ENCODE data around the gene UCP2.
A peak's percentile ranks its signal among the peaks of the same experiment; 100 is the strongest.

The UCP2 gene, protein sequence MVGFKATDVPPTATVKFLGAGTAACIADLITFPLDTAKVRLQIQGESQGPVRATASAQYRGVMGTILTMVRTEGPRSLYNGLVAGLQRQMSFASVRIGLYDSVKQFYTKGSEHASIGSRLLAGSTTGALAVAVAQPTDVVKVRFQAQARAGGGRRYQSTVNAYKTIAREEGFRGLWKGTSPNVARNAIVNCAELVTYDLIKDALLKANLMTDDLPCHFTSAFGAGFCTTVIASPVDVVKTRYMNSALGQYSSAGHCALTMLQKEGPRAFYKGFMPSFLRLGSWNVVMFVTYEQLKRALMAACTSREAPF

DNA sequence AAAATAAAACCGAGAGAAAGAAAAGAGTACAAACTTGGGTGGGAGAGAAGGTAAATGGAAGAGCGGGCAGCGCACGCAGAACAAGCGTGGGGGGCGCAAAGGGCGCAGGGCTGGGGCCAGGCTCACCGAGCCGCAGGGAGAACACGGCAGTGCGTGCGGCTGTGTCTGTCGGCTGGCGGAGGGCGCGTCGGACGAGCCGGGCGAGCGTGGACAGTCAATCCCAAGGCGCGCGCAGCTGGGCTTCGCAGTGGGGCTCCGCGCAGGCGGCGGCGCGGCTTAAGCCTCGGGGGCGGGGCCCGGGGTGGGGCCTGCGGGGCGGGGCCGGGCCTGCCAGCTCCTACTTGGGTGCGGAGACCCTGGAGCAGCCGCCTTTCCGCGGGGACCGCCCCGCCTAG is at the start of gene UCP2:
UCP2 (minus strand) TSS at position 249 of the 395 bp plus-strand sequence. CDS start 4,465 bp downstream, outside the sequence.
- peak in 53 of 56 donors; percentile 37 to 93 (median 76) for DNase-seq

GRCh38 chr11:74030723-74031676 is 48.4 kb upstream of the UCP2 start:
- DNase-seq: no peak

GRCh38 chr11:74025467-74026166 is 43.0 kb upstream of the UCP2 start:
- no peak for DNase-seq

DNA sequence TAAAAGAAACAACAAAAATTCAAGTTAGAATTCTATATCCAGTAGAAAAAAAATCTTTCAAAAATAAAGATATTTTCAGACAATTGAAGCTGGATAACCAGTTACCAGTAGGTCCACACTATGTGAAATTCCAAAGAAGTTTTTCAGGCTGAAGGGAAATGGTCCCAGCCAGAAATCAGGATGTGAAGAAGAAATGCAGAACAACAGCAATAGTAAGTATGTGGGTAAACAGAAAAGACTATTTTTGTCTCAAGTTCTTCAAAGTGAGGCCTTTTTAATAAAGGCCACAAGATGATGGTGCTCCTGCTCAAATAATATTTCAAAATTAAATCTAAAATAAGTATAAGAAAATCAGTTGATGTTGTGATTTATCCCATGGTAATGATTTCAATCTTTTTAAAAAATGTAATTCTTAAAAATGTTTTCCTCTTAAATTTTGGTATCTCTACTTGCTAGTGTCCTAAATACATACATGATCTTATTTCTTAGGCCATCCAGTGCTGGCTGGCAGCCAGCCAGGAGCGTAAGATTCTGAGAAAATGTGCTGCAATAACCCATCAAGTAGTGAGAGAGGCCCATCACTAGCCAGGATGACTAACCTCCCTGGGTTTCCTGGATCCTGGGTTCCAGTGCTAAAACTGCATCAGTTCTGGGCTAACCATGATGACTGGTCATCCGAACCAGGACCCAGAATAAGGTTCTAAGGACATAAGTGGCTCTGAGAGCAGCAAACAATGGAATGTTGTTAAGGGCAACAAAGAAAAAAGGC is 41.8 kb upstream of the UCP2 start:
- no peak for DNase-seq

DNA sequence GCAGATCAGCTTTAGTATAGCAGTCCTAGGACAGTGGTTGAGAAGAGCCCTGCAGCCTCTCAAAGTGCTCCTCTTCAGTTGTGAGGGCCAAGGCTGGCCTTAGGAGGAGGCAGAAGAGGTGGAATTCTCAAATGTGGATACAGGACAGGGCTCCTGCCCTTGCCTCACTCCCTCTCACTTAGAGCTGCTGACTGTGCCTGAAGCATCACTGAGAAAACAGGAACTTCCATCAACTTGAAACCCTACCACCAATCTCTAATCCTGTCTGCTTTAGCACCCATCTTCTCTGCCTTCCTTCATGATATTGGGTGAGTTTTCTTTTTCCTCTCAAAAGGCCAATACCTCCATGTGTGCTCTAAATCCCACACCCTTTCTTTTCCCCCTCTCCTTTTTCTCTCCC is 40.6 kb upstream of the UCP2 start:
- no peak for DNase-seq

DNA sequence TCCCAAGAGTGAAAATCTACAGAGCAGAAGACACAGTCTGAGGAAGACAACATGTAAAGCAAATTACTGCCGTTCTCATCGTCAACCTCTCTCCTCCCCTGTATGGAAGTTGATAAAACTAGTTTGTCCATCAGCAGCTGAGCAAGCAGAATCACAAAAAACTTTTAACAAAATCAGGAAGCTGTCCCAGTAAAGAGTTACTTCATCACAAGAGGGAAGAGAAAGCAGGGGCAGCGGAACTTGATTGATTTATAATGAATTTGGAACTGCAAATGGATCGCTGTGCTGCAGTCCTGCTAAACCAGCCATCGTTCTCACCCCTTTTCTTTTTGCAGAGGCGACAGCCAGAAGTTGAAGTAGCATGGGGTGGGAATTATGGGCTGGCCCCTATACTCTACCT is 39.9 kb upstream of the UCP2 start:
- DNase-seq: no peak

GRCh38 chr11:74021998-74022397 is 39.4 kb upstream of the UCP2 start:
- no peak for DNase-seq

DNA sequence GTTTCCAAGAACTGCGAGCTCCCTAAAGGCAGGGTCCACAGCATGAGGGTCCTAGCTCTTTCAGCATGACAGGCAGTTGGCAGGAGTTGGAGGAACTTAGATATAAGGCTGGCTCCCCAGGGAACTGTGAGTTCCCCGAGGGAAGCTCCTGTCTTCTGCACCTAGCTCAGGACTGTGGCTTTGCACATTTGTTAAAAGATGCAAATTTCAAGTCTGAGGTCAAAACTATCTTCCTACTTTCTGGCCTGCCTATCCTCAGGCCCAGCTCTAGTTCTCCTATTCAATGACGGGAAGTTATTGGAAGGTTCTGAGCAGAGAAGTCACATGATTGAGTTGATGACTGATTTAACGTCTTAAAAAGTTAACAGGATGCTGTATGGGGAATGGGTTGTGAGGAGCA is 37.9 kb upstream of the UCP2 start:
- no peak for DNase-seq

DNA sequence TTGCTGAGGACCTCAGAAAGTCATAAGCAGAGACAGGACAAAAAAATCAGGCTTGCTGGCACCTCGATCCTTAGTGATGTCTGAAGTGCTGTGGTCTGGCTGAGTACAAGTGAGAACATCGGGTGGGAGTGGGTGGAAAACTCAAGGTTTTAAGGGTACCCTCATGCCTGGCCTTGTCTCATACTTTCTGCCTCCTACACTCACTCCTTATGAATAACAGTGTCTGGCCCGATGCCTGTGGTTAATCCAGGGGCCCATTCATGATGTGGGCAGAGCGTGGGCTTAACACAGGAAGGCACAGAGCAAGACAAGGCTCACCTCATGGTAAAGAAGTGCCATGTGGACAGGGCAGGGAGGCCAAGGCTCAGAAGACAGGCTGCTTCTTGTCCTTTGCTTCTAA is 37.2 kb upstream of the UCP2 start:
- DNase-seq: no peak

DNA sequence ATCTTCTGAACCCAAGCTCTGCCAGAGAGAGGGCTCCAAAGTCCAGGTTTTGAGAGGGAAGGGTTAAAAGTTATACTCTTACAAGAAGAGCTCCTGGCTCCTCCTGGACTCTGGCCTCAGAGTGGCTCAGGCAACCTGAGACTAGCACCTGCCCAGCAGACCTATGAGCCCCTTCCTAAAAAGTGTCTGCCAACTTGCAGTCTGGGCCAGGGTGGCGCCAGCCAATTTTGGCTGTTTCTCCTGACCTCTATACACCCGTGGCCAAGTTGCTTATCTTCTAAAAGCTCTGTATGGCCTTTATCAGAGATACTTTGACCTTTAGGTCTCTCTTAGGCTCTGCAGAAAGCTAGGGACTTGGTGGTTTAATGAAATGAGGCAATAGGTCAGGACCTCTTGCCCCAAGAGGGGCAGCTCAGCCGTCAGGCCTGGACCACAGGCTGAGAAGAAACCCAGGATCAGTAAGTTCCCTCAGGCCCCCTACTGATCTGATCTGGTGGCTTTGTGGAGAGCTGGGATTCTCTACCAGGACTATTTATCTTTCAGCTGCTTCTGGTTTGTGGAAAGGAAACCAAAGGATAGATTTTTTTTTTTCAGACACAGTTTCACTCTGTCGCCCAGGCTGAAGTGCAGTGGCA is 36.6 kb upstream of the UCP2 start:
- DNase-seq: no peak

DNA sequence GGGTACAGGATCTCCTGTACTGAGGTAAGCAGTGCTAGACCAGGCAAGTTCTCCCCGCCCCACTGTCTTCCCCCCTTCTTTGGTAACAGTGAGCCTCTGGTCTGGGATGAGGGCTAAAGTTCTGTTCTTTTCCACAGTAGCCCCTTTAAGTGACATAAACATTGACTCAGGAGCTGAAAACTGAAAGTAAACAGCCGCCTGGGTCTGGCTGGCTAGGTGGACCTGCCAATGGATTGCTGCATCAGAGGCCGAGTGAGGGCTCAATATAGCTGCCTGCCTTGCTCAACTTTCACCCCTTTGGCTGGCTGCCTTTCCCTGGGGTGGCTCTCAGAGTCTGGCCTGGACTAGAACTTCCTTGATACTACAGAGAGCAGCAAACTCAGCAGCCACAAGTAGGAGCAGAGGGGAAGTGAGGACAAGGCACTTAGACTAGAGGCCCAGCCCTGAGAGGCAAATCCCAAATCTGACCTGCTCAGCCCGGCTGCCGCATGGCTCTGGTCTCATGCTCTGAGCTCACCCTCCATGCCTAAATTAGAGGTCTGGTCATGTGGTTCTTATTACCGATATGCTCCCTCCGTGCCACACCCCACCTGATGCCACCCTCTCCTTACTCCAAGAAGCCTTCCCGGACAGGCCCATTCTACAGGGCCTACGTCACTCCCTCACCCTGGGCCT is 35.8 kb upstream of the UCP2 start:
- peak in 41 of 56 donors; percentile 5 to 72 (median 44) for DNase-seq

GRCh38 chr11:74017631-74018030 is 35.0 kb upstream of the UCP2 start:
- DNase-seq: no peak

DNA sequence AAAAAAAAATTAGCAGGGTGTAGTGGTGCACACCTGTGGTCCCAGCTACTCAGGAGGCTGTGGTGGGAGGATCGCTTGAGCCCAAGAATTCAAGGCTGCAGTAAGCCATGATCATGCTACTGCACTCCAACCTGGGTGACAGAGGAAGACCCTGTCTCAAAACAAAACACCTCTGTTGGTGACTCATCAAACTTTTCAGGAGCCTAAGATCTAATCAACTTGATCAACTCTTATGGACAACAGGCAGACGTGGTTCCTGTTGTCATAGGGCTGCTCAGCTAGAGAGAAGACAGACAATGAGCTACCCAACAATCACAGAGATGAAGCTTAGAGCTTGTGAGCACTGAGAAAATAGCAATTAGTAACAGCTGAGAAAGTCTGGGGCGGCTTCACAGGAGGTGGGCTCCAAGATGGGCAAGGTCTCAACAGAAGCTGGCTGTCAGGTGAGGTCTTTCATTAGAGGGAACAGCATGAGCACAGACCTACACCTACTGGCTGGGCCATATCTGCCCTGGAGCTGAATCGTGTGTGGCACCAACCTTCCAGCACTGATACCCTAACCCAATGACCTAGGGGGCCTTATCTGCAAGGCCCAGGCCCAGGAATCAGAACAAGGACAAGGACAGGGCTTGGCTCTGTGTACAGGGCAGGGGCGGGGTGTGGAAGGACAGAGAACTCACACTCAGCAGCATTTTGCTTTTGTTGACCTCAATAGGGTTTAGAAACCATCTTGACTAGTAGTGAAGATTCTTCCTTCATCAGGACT is 33.5 kb upstream of the UCP2 start:
- DNase-seq: no peak

- peak in 3 of 56 donors; percentile 6 to 16 (median 10) for DNase-seq
Measured at GRCh38 chr11:74014880-74015279, 32.2 kb upstream of the UCP2 start.

DNA sequence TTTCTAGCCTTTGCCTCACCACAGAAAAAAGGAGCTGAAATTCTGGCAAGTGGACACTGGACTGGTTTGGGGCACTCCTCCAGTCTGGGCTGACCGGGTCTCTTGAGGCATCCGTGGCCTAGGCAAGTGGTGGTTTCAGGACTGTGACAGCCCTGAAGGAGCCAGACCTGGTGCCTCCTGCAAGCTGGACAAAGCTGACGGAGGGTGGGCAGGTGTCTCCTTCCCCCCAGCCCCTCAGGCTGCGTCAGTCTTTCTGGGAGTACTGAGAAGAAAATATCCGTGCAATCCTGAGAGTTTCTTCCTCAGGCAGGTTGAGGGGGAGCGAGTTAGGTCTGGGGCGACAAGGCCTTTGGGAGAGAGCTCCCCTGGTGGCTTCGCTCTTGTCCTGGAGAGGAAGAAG is 30.5 kb upstream of the UCP2 start:
- no peak for DNase-seq

DNA sequence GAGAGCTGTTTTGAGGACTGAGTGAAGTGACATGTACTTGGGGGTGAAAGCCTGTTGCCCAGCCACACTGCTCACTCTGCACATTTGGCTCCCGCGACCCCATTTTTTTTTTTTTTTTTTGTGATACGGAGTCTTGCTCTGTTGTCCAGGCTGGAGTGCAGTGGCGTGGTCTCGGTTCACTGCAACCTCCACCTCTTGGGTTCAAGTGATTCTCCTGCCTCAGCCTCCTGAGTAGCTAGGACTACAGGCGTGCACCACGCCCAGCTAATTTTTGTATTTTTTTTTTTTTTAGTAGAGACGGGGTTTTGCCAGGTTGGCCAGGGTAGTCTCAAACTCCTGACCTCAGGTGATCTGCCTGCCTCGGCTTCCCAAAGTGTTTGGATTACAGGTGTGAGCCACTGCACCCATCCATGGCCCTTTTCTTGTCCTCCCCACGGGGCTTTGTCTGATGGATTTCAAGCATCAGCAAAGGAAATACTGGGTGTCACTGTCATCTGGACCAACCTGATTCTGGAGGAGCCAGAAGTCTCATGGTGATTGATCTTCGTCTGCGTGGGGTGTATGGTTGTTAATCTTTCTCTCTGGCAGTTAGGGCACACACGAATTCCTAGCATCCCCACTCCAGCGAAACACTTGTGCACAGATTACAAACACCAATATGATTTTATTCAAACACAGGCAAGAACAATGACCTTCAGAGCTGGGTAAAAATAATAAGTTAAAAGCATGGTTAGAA is 29.6 kb upstream of the UCP2 start:
- no peak for DNase-seq

GRCh38 chr11:74011360-74012073 is 28.9 kb upstream of the UCP2 start:
- DNase-seq: no peak
